Femur (tissue), 1 donor: ENCODE results near the gene MUSTN1.

Experiments used
- DNase-seq: peaks from one replicate; pipeline ENCODE4 v3.0.0-alpha.2; 2017

The MUSTN1 gene

GRCh38 chr3:52851348-52851747, 16.5 kb upstream of the MUSTN1 start:
- DNase-seq, result no peak

- no peak for DNase-seq
These were observed 14.8 kb upstream of the MUSTN1 start for GRCh38 chr3:52849656-52850055.

GRCh38 chr3:52848617-52849016, 13.8 kb upstream of the MUSTN1 start:
- no peak for DNase-seq

GRCh38 chr3:52847726-52848125, 12.9 kb upstream of the MUSTN1 start:
- no peak for DNase-seq

GRCh38 chr3:52847241-52847640, 12.4 kb upstream of the MUSTN1 start:
- no peak for DNase-seq

- DNase-seq, result no peak
These were observed 11.7 kb upstream of the MUSTN1 start for GRCh38 chr3:52846432-52846965.

- DNase-seq, result no peak
These were observed 11.0 kb upstream of the MUSTN1 start for GRCh38 chr3:52845691-52846431.

- DNase-seq, result peak; percentile 44
These were observed 10.3 kb upstream of the MUSTN1 start for GRCh38 chr3:52845157-52845556.

GRCh38 chr3:52844290-52844975, 9.6 kb upstream of the MUSTN1 start:
- no peak for DNase-seq

- no peak for DNase-seq
These were observed 9.1 kb upstream of the MUSTN1 start for GRCh38 chr3:52843881-52844280.

- no peak for DNase-seq
These were observed 8.5 kb upstream of the MUSTN1 start for GRCh38 chr3:52843108-52843865.

- no peak for DNase-seq
These were observed 7.6 kb upstream of the MUSTN1 start for GRCh38 chr3:52842424-52842823.

- DNase-seq, result no peak
These were observed 7.1 kb upstream of the MUSTN1 start for GRCh38 chr3:52841981-52842340.

GRCh38 chr3:52841211-52841980, 6.6 kb upstream of the MUSTN1 start:
- DNase-seq, result no peak

GRCh38 chr3:52839892-52840545, 5.2 kb upstream of the MUSTN1 start:
- DNase-seq, result no peak

- DNase-seq, result no peak
These were observed 4.4 kb upstream of the MUSTN1 start for GRCh38 chr3:52839268-52839575.

GRCh38 chr3:52838561-52839267, 3.9 kb upstream of the MUSTN1 start:
- no peak for DNase-seq

- no peak for DNase-seq
These were observed 2.2 kb upstream of the MUSTN1 start for GRCh38 chr3:52836986-52837385.

GRCh38 chr3:52836471-52836845, 1.6 kb upstream of the MUSTN1 start:
- no peak for DNase-seq

- DNase-seq, result peak; percentile 47
These were observed 1.1 kb upstream of the MUSTN1 start for GRCh38 chr3:52835766-52836470.

GRCh38 chr3:52833202-52833601, 1.6 kb downstream of the MUSTN1 start:
- DNase-seq, result no peak
